HG03060 (cell line): ENCODE results near the gene CHST14.

Experiments used
- ATAC-seq: cut with Tn5 transposase; IDR thresholded peaks from one replicate; pipeline ENCODE4 v1.9.1; 2021; ENCODE audit warnings: low read depth, moderate number of reproducible peaks; ENCODE audit not compliant: unreplicated experiment

CHST14 gene

GRCh38 chr15:40470423-40471104, at the start of gene CHST14:
Gene CHST14, plus strand, starts transcription at chr15:40470984. Its CDS starts 230 bp downstream, at chr15:40471214.
- no peak for ATAC-seq

DNA sequence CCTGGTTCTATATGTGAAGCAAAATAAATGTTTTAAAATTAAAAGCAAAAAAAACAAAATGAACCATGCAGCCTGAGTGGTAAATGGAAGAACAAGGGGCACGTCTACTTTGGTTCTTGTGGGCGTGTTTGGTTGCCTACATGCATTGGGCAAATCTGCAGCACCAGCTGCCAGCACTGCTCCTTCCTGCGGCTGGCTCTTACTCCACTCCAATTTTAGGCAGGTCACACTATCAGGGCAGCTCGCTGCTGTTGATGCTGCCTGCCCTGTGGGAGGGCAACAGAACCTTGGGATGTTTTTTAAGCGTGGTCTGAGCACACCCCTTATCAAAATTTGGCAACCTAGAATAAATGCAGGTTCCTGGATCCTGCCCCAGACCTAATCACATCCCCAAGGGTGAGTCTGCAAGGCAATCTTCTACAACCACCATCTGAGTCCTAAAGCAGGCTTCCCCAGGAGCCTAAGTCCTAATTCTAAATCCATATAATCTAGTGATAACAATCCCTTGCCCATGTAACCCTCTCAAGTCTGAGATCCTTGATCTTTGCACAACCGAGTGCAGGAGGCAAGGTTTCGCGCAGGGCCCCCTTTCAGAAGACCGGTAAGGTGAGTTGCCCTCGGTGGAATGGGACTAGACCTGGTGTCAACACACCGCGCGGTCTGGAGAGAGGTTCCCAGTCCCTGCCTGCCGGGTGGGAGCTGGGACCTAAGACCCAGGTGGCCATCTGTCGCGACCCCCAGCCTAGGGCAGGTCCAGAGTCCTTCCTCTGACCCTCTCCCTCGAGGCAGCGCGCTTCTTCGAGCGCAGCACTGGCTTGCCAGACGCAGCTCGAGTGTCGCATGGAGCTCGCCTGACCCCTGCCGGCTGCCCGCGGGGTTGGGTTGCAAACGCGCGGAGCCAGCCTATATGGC, 49.3 kb upstream of the CHST14 start:
- ATAC-seq, result no peak

DNA sequence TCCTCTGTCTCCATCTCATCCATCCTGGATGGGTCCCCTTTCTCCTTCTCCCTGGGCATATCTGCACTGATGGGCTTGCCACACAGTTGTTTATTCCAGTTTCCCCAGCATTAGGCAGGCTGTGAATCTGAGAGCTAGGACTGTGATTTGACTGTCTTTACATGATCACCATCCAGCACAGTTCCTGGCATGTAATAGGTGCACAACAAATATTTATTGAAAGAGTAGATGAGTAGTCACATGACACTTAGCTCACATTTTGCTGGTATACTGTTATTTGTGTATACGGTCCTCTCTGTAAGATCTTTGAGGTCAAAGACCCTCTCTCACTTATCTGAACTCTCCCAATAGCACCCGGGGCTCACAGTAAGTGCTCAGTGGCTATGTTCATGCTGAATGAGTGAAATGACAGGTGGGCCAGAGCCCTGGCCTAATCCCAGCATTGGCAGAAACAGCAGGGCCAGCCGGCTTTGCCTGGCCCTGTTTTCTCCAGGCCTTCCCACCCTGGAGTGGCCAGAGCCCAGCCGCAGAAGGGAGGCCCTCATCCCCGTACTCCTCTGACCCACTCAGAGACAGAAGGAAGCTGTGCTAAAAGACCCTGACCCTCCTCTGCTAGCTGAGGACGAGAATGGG, 46.2 kb upstream of the CHST14 start:
- ATAC-seq, result no peak

DNA sequence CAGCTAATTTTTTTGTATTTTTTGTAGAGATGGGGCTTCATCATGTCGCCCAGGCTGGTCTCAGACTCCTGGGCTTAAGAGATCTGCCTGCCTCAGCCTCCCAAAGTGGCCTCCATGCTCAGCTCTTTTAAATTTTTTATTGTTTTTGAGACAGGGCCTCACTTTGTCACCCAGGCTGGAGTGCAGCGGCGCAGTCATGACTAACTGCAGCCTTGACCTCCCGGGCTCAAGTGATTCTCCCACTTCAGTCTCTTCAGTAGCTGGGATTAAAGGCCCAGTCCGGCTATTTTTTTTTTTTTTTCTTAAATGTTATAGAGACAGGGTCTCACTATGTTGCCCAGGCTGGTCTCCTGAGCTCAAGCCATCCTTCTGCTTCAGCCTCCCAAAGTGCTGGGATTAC, 45.1 kb upstream of the CHST14 start:
- no peak for ATAC-seq

- no peak for ATAC-seq
These were observed 43.6 kb upstream of the CHST14 start for GRCh38 chr15:40427188-40427587.

DNA sequence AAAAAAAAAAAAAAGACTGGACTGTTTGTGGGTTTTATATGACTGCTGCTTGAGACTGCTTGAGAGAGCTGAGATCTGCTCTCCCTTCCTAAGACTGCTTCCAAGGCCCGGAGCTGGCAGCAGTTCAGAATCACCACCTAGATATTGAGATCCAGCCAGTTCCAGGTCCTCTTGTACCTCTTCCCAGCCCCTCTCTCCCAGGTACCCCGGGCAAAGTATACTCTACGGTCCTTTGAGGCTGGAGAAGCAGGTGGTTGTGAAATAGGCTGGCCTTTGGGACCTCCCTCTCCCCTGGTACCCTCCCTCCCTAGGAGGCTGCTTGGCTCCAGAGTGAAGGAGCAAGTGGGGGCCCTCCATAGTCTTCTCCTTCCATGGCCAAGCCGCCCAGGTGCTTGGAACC, 42.6 kb upstream of the CHST14 start:
- ATAC-seq, result no peak

- no peak for ATAC-seq
These were observed 41.6 kb upstream of the CHST14 start for GRCh38 chr15:40429068-40429710.

DNA sequence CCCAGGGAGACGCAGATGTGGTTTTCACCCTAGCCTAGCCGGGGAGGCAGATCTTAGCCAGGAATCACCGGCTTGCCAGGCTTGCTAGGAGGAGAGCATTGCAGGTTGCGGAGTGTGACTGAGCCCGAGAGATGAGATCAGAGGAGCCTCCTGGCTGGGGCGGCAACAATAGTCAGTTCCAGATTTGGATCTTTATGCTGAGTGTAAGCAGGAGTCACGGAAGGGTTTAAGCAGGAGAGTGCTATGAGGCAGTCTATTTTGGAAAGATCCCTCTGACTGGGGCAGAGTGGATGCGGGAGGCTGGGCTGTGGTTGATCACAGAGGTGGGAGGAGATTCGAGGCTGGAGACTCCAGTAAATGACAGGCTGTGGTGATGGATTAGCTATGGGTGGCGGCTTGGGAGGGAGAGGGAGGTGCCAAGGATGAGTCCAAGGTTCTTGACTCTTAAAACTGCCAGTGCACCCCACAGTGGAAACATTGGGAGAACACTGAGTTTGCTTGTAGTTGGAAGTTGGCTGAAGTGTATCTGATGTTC, 40.4 kb upstream of the CHST14 start:
- ATAC-seq, result no peak

DNA sequence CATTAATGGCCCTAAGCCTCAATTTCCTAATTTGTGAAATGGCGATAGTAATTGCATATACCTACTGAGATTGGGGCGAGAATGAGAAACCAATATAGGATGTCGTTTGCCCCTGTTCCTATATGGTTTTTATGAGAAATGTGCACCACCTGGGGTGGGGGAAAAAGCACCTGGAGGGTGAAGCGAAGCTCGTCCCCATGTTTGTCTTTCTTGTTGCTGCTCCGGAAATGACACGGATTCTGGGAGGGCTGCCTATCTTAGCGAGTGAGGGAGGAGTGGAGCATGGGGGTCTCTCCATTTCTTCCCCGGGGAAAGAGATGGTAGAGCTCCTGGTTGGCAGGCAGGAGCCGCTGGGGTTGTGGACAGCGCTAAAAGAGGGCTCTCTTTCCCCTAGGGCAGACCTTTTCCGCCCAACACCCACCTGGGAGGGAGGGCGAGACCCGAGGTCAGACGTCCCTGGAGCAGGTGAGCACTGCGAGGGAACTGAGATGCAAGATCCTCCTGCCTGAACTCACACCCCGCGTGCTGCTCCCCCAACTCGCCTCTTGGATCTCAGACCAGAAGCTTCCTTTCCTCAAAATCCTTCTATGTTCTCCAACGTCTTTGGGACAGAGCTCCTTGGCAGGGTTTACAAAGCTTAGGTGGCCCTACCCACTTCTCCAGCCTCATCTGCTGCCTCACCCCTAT, 35.6 kb upstream of the CHST14 start:
- ATAC-seq, result no peak

- ATAC-seq, result no peak
These were observed 35.1 kb upstream of the CHST14 start for GRCh38 chr15:40435710-40436089.

GRCh38 chr15:40436116-40436891, 34.5 kb upstream of the CHST14 start:
- ATAC-seq, result no peak

- ATAC-seq, result no peak
These were observed 33.7 kb upstream of the CHST14 start for GRCh38 chr15:40436892-40437751.

- ATAC-seq, result no peak
These were observed 32.8 kb upstream of the CHST14 start for GRCh38 chr15:40437752-40438687.

GRCh38 chr15:40438712-40439111, 32.1 kb upstream of the CHST14 start:
- no peak for ATAC-seq

DNA sequence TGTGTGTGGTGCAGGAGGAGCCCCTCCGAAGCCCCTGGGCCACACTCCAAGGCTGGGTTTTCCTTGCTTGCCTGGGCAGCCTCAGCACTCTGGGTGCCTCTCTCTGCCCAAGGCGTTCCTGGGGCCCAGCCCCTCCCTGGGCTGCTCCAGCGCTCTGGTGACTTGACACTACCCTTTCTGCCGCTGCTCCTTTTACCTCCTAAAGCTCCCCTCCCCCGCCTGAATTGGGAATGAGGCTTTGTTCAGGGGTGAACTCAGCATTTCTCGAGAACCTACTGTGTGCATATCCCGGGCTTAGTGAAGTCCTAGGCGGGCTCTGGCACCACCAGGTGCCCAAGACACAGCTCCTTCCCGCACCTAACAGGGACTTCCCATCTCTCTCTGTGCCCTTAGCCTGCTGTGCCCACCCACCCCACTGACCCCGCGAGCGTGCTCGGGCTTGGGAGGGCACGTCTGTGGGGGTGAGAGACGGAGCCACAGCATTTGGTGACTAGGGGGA, 31.3 kb upstream of the CHST14 start:
- ATAC-seq, result no peak

DNA sequence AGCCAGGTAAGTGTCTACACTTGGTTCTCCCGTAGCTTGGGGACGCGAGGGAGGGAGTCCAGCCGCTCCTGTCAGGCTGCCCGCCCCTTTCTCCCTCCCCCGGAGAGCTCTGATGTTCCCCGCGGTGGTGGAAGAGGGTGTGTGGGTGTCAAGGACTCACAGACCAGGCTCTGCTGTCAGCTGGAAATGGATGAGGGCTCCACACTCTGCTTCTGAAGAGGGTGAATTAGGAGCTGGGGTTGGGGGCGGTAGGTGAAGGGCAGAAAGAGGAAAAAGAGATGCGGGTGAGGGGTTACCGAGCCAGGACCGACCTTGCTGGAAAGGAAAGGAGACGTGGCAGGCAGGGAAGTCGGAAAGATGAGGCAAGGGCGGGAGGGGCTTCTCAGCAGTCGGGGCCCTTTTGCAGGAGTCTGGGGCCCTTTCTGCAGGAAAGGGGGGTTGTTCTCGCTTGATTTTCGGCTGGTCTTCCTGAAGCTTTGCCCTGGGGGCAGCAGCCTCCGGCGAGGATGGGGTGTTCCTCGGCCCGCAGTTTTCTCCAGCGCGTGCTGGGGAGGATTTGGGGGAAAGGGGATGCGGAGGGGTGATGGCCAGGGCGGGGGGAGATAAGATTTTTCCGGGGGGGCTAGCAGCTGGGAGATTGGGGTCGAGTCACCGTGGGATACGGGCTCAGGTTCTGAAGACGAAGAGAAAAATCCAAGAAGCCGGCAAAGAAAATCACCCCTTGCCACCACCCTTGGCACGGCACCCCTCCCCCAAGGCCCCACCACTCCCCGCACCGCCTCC, 30.6 kb upstream of the CHST14 start:
- no peak for ATAC-seq
